HFFc6 (cell line): ENCODE data around the gene HTR3B. TPM values are rescaled to one million over a fixed set of nuclear protein-coding genes. Genes with fewer than 3 reads are reported as not detected.
"Not testable (repeated sequence)": the region's sequence is repeated elsewhere in the genome, so short reads cannot be mapped to it uniquely, and the experiment has no call there.

Experiments
- DNase-seq: peaks from one replicate; pipeline ENCODE4 v3.0.0-alpha.2; 2018
- H3K27ac Mint-ChIP-seq: 2 replicates; pipeline ENCODE4 v1.8.0; 2020; ENCODE audit warnings: mild to moderate bottlenecking, mixed read lengths
- H3K27me3 Mint-ChIP-seq: 2 replicates; pipeline ENCODE4 v1.8.0; 2021; ENCODE audit warnings: mild to moderate bottlenecking, moderate library complexity, mixed read lengths; ENCODE audit not compliant: insufficient read depth
- H3K36me3 Mint-ChIP-seq: 2 replicates; pipeline ENCODE4 v1.8.0; 2021; ENCODE audit warnings: low read depth, mixed read lengths
- H3K4me1 Mint-ChIP-seq: 2 replicates; pipeline ENCODE4 v1.8.0; 2020; ENCODE audit warnings: low read depth, mixed read lengths
- H3K4me3 Mint-ChIP-seq: 2 replicates; pipeline ENCODE4 v1.8.0; 2020; ENCODE audit warnings: mild to moderate bottlenecking, moderate library complexity, mixed read lengths
- H3K9me3 Mint-ChIP-seq: 2 replicates; pipeline ENCODE4 v1.8.0; 2020; ENCODE audit warnings: mild to moderate bottlenecking, mixed read lengths
- total RNA-seq, 6 experiments: library from RNA; stranded (reverse); fragmentation: NEBNext Ultra II Directional; extraction: Animal tissue kit (Norgen Biotek cat#: 25700); gene quantifications; 2 replicates in 1 of 6; 3 replicates in 5 of 6; pipeline ENCODE4 v1.2.3, GENCODE V29; 2021
- TF ChIP-seq, protein P1 (sequence below): fragments of 200-600 bp; sonication (generic); IDR thresholded peaks from 2 replicates; pipeline ENCODE4 v1.5.0; 2021; ENCODE audit warnings: antibody characterized with exemption, mild to moderate bottlenecking

Gene HTR3B
- total RNA-seq, 6 experiments from 2014 or later: not detected

GRCh38 chr11:113935858-113936257 lies 31.3 kb downstream of the HTR3B start:
- no peak overlapping the region for H3K4me3 Mint-ChIP-seq
- TF ChIP-seq, protein P1, sequence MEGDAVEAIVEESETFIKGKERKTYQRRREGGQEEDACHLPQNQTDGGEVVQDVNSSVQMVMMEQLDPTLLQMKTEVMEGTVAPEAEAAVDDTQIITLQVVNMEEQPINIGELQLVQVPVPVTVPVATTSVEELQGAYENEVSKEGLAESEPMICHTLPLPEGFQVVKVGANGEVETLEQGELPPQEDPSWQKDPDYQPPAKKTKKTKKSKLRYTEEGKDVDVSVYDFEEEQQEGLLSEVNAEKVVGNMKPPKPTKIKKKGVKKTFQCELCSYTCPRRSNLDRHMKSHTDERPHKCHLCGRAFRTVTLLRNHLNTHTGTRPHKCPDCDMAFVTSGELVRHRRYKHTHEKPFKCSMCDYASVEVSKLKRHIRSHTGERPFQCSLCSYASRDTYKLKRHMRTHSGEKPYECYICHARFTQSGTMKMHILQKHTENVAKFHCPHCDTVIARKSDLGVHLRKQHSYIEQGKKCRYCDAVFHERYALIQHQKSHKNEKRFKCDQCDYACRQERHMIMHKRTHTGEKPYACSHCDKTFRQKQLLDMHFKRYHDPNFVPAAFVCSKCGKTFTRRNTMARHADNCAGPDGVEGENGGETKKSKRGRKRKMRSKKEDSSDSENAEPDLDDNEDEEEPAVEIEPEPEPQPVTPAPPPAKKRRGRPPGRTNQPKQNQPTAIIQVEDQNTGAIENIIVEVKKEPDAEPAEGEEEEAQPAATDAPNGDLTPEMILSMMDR: no peak
- peaks cover 7% of the 10 kb centered on the region for H3K27me3 Mint-ChIP-seq
- H3K27ac Mint-ChIP-seq: no peak overlapping the region
- H3K36me3 Mint-ChIP-seq: no peaks in the 10 kb centered on the region
- H3K4me1 Mint-ChIP-seq: 0 out of 2 replicates have a peak, but pooled peaks cover 6% of the 10 kb centered on the region
- no peaks in the 10 kb centered on the region for H3K9me3 Mint-ChIP-seq
- no peak for DNase-seq

- Mint-ChIP-seq H3K27ac (no peak overlapping the region), H3K4me1 (no peaks in the 10 kb centered on the region), H3K4me3 (no peak overlapping the region), H3K27me3 (peaks cover 11% of the 10 kb centered on the region), H3K9me3 (no peaks in the 10 kb centered on the region), H3K36me3 (no peaks in the 10 kb centered on the region)
- TF ChIP-seq, protein P1: no peak
- no peak for DNase-seq
These were observed 33.3 kb downstream of the HTR3B start for GRCh38 chr11:113937918-113938317.

- Mint-ChIP-seq H3K9me3 (no peaks in the 10 kb centered on the region), H3K27me3 (peaks cover 4% of the 10 kb centered on the region), H3K36me3 (no peaks in the 10 kb centered on the region), H3K27ac (no peak overlapping the region), H3K4me1 (no peaks in the 10 kb centered on the region), H3K4me3 (no peak overlapping the region)
- TF ChIP-seq, protein P1: no peak
- no peak for DNase-seq
These were observed 37.7 kb downstream of the HTR3B start for GRCh38 chr11:113942256-113942655.

DNA sequence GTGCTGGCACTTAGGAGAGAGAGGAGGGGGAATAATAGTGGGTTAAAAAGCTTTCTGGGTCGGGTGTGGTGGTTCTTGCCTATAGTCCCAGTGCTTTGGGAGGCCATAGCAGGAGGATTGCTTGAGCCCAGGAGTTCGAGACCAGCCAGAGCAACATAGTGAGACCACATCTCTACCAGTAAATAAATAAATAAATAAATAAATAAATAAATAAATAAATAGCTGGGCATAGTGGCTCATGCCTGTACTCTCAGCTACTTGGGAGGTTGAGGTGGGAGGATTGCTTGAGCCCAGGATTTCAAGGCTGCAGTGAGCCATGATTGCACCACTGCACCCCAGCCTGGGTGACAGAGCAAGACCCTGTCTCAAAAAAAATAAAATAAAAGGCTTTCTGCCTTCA lies 41.6 kb downstream of the HTR3B start:
- not testable (repeated sequence) for H3K4me3 Mint-ChIP-seq, DNase-seq, H3K36me3 Mint-ChIP-seq, H3K4me1 Mint-ChIP-seq, H3K9me3 Mint-ChIP-seq, H3K27me3 Mint-ChIP-seq, H3K27ac Mint-ChIP-seq

DNA sequence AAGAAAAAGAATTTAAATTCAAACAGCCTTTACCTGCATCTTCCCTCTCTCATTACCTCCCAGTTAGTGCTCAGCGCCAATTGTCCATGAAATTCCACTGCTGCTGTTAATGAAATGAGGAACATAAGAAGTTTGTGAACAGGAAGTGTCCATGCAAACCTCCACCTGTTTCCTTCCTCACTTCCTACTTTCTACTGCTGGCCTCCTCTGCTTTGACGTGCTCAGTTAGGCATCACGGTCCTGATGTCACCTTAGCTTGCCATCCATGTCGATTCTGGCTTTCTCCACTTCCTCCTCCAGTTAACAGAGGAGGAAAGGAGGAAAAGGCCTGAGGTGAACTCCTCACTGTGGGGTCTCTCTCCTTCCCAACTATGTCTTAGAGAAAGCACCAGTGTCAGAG lies 43.4 kb downstream of the HTR3B start:
- H3K36me3 Mint-ChIP-seq: no peaks in the 10 kb centered on the region
- DNase-seq: no peak
- peaks cover 18% of the 10 kb centered on the region for H3K27me3 Mint-ChIP-seq
- no peak overlapping the region for H3K27ac Mint-ChIP-seq
- TF ChIP-seq, protein P1: no peak
- H3K9me3 Mint-ChIP-seq: no peaks in the 10 kb centered on the region
- H3K4me1 Mint-ChIP-seq: no peaks in the 10 kb centered on the region
- H3K4me3 Mint-ChIP-seq: no peak overlapping the region

DNA sequence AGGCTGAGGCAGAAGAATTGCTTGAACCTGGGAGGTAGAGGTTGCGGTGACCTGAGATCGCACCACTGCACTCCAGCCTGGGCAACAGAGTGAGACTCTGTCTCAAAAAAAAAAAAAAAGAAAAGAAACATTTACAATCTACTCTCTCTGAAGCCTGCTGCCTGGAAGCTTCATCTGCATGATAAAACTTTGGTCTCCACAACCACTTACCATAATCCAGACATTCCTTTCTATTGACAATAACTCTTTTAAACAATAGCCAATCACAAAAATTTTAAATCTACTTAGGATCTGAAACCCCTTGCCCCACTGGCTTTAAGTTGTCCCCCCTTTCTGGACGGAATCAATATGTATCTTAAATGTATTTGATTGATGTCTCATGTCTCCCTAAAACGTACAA lies 45.3 kb downstream of the HTR3B start:
- no peak for DNase-seq
- TF ChIP-seq, protein P1: no peak
- Mint-ChIP-seq H3K27ac (no peak overlapping the region), H3K4me1 (no peaks in the 10 kb centered on the region), H3K4me3 (no peak overlapping the region), H3K9me3 (no peaks in the 10 kb centered on the region), H3K27me3 (peaks cover 18% of the 10 kb centered on the region), H3K36me3 (no peaks in the 10 kb centered on the region)
